ENCODE data around the gene CFAP300. TPM values are rescaled to one million over a fixed set of nuclear protein-coding genes. Genes with fewer than 3 reads are reported as not detected.

CFAP300 gene
- total RNA-seq, 1 experiment from 2014 or later: 1.9 TPM

- Histone ChIP-seq H3K27me3 (ENCODE audit: insufficient read depth, low read depth) (no peaks in the 10 kb centered on the region), H4K20me1 (ENCODE audit: insufficient read depth) (no peaks in the 10 kb centered on the region), H3K4me3 (no peak overlapping the region), H3K27ac (no peak overlapping the region), H2AFZ (no peak overlapping the region), H3K36me3 (ENCODE audit: low read depth) (no peaks in the 10 kb centered on the region), H3K9me2 (ENCODE audit: insufficient read depth) (no peaks in the 10 kb centered on the region), H3F3A (ENCODE audit: insufficient read depth, low read depth) (no peaks in the 10 kb centered on the region), H3K9me3 (ENCODE audit: insufficient read depth, low read depth) (no peaks in the 10 kb centered on the region), H3K4me2 (no peak overlapping the region), H3K79me2 (ENCODE audit: low read depth) (no peaks in the 10 kb centered on the region), H3K4me1 (replicated peaks; ENCODE audit: insufficient read depth) (peaks cover 12% of the 10 kb centered on the region; the same call in 1 of the 2 replicates)
- ChIA-PET CTCF (no interaction called here), POLR2A (ENCODE audit: unreplicated experiment) (interaction anchor here (0.6 kb wide), 1 partner anchor 420 kb away, joined by 3 read pairs; no protein-coding TSS in a partner anchor)
- intact Hi-C loops (cut with micrococcal nuclease; ENCODE audit: unreplicated experiment): no loop called here
- no TSS peak for BruUV-seq (replicated peaks)
- DNase-seq: no peak
- TF ChIP-seq CTCF (conservative IDR thresholded peaks at IDR 0.05) (no peak), EZH2 (IDR thresholded peaks at IDR 0.05; ENCODE audit: low read depth) (no peak)
These were observed 32.4 kb downstream of the CFAP300 start for GRCh38 chr11:102079625-102080024.

- H3F3A ChIP-seq (ENCODE audit: insufficient read depth, low read depth): peaks cover 9% of the 10 kb centered on the region; the same call in 1 of the 2 replicates
- intact Hi-C loops (cut with micrococcal nuclease; ENCODE audit: unreplicated experiment): no loop called here
- H3K4me3 ChIP-seq: no peak overlapping the region
- POLR2A ChIA-PET (ENCODE audit: unreplicated experiment): no interaction called here
- CTCF ChIA-PET: no interaction called here
- H3K27ac ChIP-seq: no peak overlapping the region
- no peaks in the 10 kb centered on the region for H3K79me2 ChIP-seq (ENCODE audit: low read depth)
- no peaks in the 10 kb centered on the region for H3K9me2 ChIP-seq (ENCODE audit: insufficient read depth)
- no peaks in the 10 kb centered on the region for H3K9me3 ChIP-seq (ENCODE audit: insufficient read depth, low read depth)
- H2AFZ ChIP-seq: no peak overlapping the region
- DNase-seq: no peak
- no peaks in the 10 kb centered on the region for H4K20me1 ChIP-seq (ENCODE audit: insufficient read depth)
- H3K4me2 ChIP-seq: no peak overlapping the region
- H3K36me3 ChIP-seq (ENCODE audit: low read depth): no peaks in the 10 kb centered on the region
- peaks cover 22% of the 10 kb centered on the region for H3K4me1 ChIP-seq (replicated peaks; ENCODE audit: insufficient read depth)
- no peak for TF ChIP-seq CTCF (conservative IDR thresholded peaks at IDR 0.05)
- no peak for TF ChIP-seq EZH2 (IDR thresholded peaks at IDR 0.05; ENCODE audit: low read depth)
- no TSS peak for BruUV-seq (replicated peaks)
- no peaks in the 10 kb centered on the region for H3K27me3 ChIP-seq (ENCODE audit: insufficient read depth, low read depth)
These were observed 34.1 kb downstream of the CFAP300 start for GRCh38 chr11:102081313-102081712.

- peak overlapping the region; percentile 59; the same call in 1 of the 2 replicates for H2AFZ ChIP-seq
- no peak for TF ChIP-seq EZH2 (IDR thresholded peaks at IDR 0.05; ENCODE audit: low read depth)
- no peak for TF ChIP-seq CTCF (conservative IDR thresholded peaks at IDR 0.05)
- H3F3A ChIP-seq (ENCODE audit: insufficient read depth, low read depth): peaks cover 9% of the 10 kb centered on the region
- no peaks in the 10 kb centered on the region for H3K27me3 ChIP-seq (ENCODE audit: insufficient read depth, low read depth)
- CTCF ChIA-PET: no interaction called here
- DNase-seq: peak; percentile 8 to 79
- H4K20me1 ChIP-seq (ENCODE audit: insufficient read depth): no peaks in the 10 kb centered on the region
- no TSS peak for BruUV-seq (replicated peaks)
- POLR2A ChIA-PET (ENCODE audit: unreplicated experiment): interaction anchor here (0.5 kb wide), 1 partner anchor 57 kb away, joined by 5 read pairs; no protein-coding TSS in a partner anchor
- H3K4me2 ChIP-seq: peak overlapping the region; percentile 2
- H3K27ac ChIP-seq: peak overlapping the region; percentile 20; the same call in 1 of the 2 replicates
- no peaks in the 10 kb centered on the region for H3K9me3 ChIP-seq (ENCODE audit: insufficient read depth, low read depth)
- no peaks in the 10 kb centered on the region for H3K9me2 ChIP-seq (ENCODE audit: insufficient read depth)
- no peaks in the 10 kb centered on the region for H3K79me2 ChIP-seq (ENCODE audit: low read depth)
- H3K4me3 ChIP-seq: no peak overlapping the region
- intact Hi-C loops (cut with micrococcal nuclease; ENCODE audit: unreplicated experiment): no loop called here
- no peaks in the 10 kb centered on the region for H3K36me3 ChIP-seq (ENCODE audit: low read depth)
- H3K4me1 ChIP-seq (replicated peaks; ENCODE audit: insufficient read depth): peaks cover 10% of the 10 kb centered on the region
These were observed 38.8 kb downstream of the CFAP300 start for GRCh38 chr11:102085864-102086551.

All from PC-9 (cell line).